ENCODE data around the gene SPR.

DNA sequence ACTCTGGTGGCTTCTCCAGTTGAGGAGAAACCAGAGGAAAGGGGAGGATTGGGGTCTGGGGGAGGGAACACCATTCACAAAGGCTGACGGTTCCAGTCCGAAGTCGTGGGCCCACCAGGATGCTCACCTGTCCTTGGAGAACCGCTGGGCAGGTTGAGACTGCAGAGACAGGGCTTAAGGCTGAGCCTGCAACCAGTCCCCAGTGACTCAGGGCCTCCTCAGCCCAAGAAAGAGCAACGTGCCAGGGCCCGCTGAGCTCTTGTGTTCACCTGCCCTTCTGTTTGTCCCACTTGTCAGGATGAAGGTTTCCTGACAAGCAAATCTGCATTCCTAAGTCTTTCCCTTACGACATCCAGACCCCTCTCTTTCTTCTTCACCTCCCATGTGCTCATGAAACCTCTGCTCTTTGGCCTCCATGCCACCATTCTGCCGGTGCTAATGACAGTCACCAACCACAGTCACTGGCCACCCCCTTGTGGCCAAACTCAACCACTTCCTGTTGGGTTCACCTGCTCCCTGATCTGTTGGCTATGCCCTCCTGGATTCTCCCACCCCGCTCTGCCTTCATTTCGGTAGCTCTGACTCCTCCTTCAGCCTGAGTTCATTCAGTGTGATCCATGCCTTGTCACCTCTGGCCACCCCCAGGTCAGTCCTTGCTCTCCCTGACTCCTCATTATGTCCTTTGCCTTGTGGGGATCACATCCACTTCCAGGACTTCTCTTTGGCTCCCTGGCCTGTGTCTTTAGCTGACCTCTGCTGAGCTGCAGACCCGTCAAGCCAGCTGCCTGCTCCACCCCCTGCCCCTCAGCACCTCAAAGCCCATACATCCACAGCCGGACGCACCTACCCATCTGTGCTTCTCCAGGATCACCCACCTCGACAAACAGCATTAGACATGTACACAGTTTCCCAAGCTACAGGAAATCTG, 47.7 kb downstream of the SPR start:
- TF ChIP-seq, protein P1, sequence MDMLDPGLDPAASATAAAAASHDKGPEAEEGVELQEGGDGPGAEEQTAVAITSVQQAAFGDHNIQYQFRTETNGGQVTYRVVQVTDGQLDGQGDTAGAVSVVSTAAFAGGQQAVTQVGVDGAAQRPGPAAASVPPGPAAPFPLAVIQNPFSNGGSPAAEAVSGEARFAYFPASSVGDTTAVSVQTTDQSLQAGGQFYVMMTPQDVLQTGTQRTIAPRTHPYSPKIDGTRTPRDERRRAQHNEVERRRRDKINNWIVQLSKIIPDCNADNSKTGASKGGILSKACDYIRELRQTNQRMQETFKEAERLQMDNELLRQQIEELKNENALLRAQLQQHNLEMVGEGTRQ (IDR thresholded peaks at IDR 0.05; ENCODE audit: low read depth, low read length) = no peak
- TF ChIP-seq, protein P2, sequence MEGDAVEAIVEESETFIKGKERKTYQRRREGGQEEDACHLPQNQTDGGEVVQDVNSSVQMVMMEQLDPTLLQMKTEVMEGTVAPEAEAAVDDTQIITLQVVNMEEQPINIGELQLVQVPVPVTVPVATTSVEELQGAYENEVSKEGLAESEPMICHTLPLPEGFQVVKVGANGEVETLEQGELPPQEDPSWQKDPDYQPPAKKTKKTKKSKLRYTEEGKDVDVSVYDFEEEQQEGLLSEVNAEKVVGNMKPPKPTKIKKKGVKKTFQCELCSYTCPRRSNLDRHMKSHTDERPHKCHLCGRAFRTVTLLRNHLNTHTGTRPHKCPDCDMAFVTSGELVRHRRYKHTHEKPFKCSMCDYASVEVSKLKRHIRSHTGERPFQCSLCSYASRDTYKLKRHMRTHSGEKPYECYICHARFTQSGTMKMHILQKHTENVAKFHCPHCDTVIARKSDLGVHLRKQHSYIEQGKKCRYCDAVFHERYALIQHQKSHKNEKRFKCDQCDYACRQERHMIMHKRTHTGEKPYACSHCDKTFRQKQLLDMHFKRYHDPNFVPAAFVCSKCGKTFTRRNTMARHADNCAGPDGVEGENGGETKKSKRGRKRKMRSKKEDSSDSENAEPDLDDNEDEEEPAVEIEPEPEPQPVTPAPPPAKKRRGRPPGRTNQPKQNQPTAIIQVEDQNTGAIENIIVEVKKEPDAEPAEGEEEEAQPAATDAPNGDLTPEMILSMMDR (conservative IDR thresholded peaks at IDR 0.05; ENCODE audit: low read depth, low read length) = no peak
- TF ChIP-seq POLR2A (IDR thresholded peaks at IDR 0.05; ENCODE audit: low read depth, low read length) = no peak
- no peak for TF ChIP-seq CEBPB (IDR thresholded peaks at IDR 0.05; ENCODE audit: low read depth, low read length)
- no peak for TF ChIP-seq RFX5 (IDR thresholded peaks at IDR 0.05; ENCODE audit: low read depth, low read length)
- TF ChIP-seq BHLHE40 (IDR thresholded peaks at IDR 0.05; ENCODE audit: low read depth, low read length) = no peak
